NCI-H2107 treated with DMSO at 0.1 percent for 48 hours (cell line): ENCODE measurements around the gene DCAF11.
"Not testable (repeated sequence)": the region's sequence is repeated elsewhere in the genome, so short reads cannot be mapped to it uniquely, and the experiment has no call there.

ENCODE experiments used
- DNase-seq: peaks from one replicate; lab custom pipeline; 2025; ENCODE audit not compliant: unreplicated experiment; lab: John Stamatoyannopoulos, UW

DCAF11 gene

GRCh38 chr14:24095271-24096068 lies 19.1 kb upstream of the DCAF11 start:
- DNase-seq = no peak

- DNase-seq = no peak
Observed at GRCh38 chr14:24096545-24097181, 17.9 kb upstream of the DCAF11 start.

- no peak for DNase-seq
Observed at GRCh38 chr14:24098229-24098926, 16.2 kb upstream of the DCAF11 start.

- peak; percentile 72 for DNase-seq
Observed at GRCh38 chr14:24098927-24099813, 15.4 kb upstream of the DCAF11 start.

GRCh38 chr14:24100197-24100981 lies 14.2 kb upstream of the DCAF11 start:
- DNase-seq = no peak

GRCh38 chr14:24100982-24101494 lies 13.5 kb upstream of the DCAF11 start:
- DNase-seq = no peak

GRCh38 chr14:24102357-24103048 lies 12.1 kb upstream of the DCAF11 start:
- DNase-seq = no peak

- no peak for DNase-seq
Observed at GRCh38 chr14:24103451-24103850, 11.1 kb upstream of the DCAF11 start.

- not testable (repeated sequence) for DNase-seq
Observed at GRCh38 chr14:24105609-24106239, 8.9 kb upstream of the DCAF11 start.

GRCh38 chr14:24106672-24107271 lies 7.8 kb upstream of the DCAF11 start:
- DNase-seq = no peak

- DNase-seq = no peak
Observed at GRCh38 chr14:24108336-24108874, 6.2 kb upstream of the DCAF11 start.

GRCh38 chr14:24110060-24110459 lies 4.5 kb upstream of the DCAF11 start:
- no peak for DNase-seq

- DNase-seq = no peak
Observed at GRCh38 chr14:24110523-24110922, 4.1 kb upstream of the DCAF11 start.

GRCh38 chr14:24113379-24113800 lies 1.2 kb upstream of the DCAF11 start:
- no peak for DNase-seq

- peak; percentile 91 for DNase-seq
Observed at GRCh38 chr14:24113801-24114531, 611 bp upstream of the DCAF11 start.

GRCh38 chr14:24115422-24116127 lies 998 bp downstream of the DCAF11 start:
- no peak for DNase-seq
